ENCODE data around the gene EARS2.
"Not testable (repeated sequence)": the region's sequence is repeated elsewhere in the genome, so short reads cannot be mapped to it uniquely, and the experiment has no call there.

The EARS2 gene

GRCh38 chr16:23523876-23524385, 33.2 kb downstream of the EARS2 start:
- DNase-seq, result no peak

GRCh38 chr16:23523321-23523720, 33.8 kb downstream of the EARS2 start:
- DNase-seq, result no peak

- DNase-seq, result no peak
These were observed 35.2 kb downstream of the EARS2 start for GRCh38 chr16:23521965-23522364.

GRCh38 chr16:23521037-23521743, 36.0 kb downstream of the EARS2 start:
- DNase-seq, result no peak

- DNase-seq, result no peak
These were observed 36.6 kb downstream of the EARS2 start for GRCh38 chr16:23520500-23520899.

GRCh38 chr16:23519282-23519681, 37.9 kb downstream of the EARS2 start:
- DNase-seq, result no peak

GRCh38 chr16:23518435-23518891, 38.7 kb downstream of the EARS2 start:
- DNase-seq, result no peak

- DNase-seq, result peak in 1 of 2 donors; percentile 70
These were observed 40.6 kb downstream of the EARS2 start for GRCh38 chr16:23516366-23517137.

- no peak for DNase-seq
These were observed 41.3 kb downstream of the EARS2 start for GRCh38 chr16:23515881-23516280.

GRCh38 chr16:23514381-23515152, 42.6 kb downstream of the EARS2 start:
- DNase-seq, result peak in 1 of 2 donors; percentile 51

GRCh38 chr16:23512168-23512695, 44.9 kb downstream of the EARS2 start:
- no peak for DNase-seq

- DNase-seq, result no peak
These were observed 45.4 kb downstream of the EARS2 start for GRCh38 chr16:23511731-23512130.

- not testable (repeated sequence) for DNase-seq
These were observed 46.3 kb downstream of the EARS2 start for GRCh38 chr16:23510915-23511270.

GRCh38 chr16:23510164-23510914, 46.8 kb downstream of the EARS2 start, which contains the start of gene GGA2:
GGA2 (minus strand) TSS chr16:23510494; CDS start chr16:23510411, 83 bp downstream.
- DNase-seq, result peak; percentile 78 to 82

- peak in 1 of 2 donors; percentile 41 for DNase-seq
These were observed 47.4 kb downstream of the EARS2 start for GRCh38 chr16:23509782-23510163.

- DNase-seq, result no peak
These were observed 47.8 kb downstream of the EARS2 start for GRCh38 chr16:23509441-23509754.

GRCh38 chr16:23508589-23509440, 48.3 kb downstream of the EARS2 start:
- DNase-seq, result no peak

- peak in 1 of 2 donors; percentile 44 for DNase-seq
These were observed 50.5 kb downstream of the EARS2 start for GRCh38 chr16:23506606-23506994.

- no peak for DNase-seq
These were observed 51.2 kb downstream of the EARS2 start for GRCh38 chr16:23505671-23506605.

- no peak for DNase-seq
These were observed 51.9 kb downstream of the EARS2 start for GRCh38 chr16:23505180-23505665.
